H9 (cell line): ENCODE measurements around the gene ST8SIA5. TPM values are rescaled to one million over a fixed set of nuclear protein-coding genes. Genes with fewer than 3 reads are reported as not detected.

Source experiments
- DNase-seq: peaks from one replicate; pipeline ENCODE4 v3.0.0-alpha.2; 2017
- H2AFZ ChIP-seq: one replicate; pipeline ENCODE4 v1.6.1; 2013; ENCODE audit warnings: mild to moderate bottlenecking, low read length, control low read depth, moderate library complexity
- H2AK5ac ChIP-seq: 2 replicates; pipeline ENCODE4 v1.6.1; 2013; ENCODE audit warnings: low read length, control low read depth, mixed read lengths; ENCODE audit not compliant: insufficient read length
- H2BK120ac ChIP-seq: one replicate; pipeline ENCODE4 v1.6.1; 2013; ENCODE audit warnings: low read depth, mild to moderate bottlenecking, low read length, control low read depth, inconsistent platforms; ENCODE audit not compliant: poor library complexity, severe bottlenecking
- H2BK12ac ChIP-seq: 2 replicates; pipeline ENCODE4 v1.6.1; 2013; ENCODE audit warnings: low read length, control low read depth, mixed read lengths, low read depth; ENCODE audit not compliant: insufficient read length
- H2BK15ac ChIP-seq: 2 replicates; pipeline ENCODE4 v1.6.1; 2013; ENCODE audit warnings: low read depth, low read length, control low read depth
- H2BK20ac ChIP-seq: one replicate; pipeline ENCODE4 v1.6.1; 2013; ENCODE audit warnings: low read depth, mild to moderate bottlenecking, low read length, control low read depth, inconsistent platforms; ENCODE audit not compliant: poor library complexity, severe bottlenecking
- H2BK5ac ChIP-seq: 2 replicates; pipeline ENCODE4 v1.6.1; 2013; ENCODE audit warnings: low read length, control low read depth, mixed read lengths; ENCODE audit not compliant: insufficient read length
- H3K14ac ChIP-seq: 2 replicates; pipeline ENCODE4 v1.6.1; 2013; ENCODE audit warnings: low read length, control low read depth; ENCODE audit not compliant: insufficient read depth
- H3K18ac ChIP-seq: 2 replicates; pipeline ENCODE4 v1.6.1; 2013; ENCODE audit warnings: low read depth, mild to moderate bottlenecking, mixed read lengths, low read length, control low read depth; ENCODE audit not compliant: insufficient read length
- H3K23ac ChIP-seq: 2 replicates; pipeline ENCODE4 v1.6.1; 2013; ENCODE audit warnings: low read length, control low read depth, mixed read lengths, low read depth; ENCODE audit not compliant: insufficient read length
- H3K23me2 ChIP-seq: 2 replicates; pipeline ENCODE4 v1.6.1; 2013; ENCODE audit warnings: low read depth, mild to moderate bottlenecking, mixed read lengths, low read length, control low read depth; ENCODE audit not compliant: insufficient read length, poor library complexity, severe bottlenecking
- H3K27ac ChIP-seq: 2 replicates; pipeline ENCODE4 v1.5.1; 2013; ENCODE audit warnings: low read length, control low read depth, mixed read lengths, low read depth; ENCODE audit not compliant: insufficient read length
- H3K27me3 ChIP-seq: 2 replicates; pipeline ENCODE4 v1.6.1; 2013; ENCODE audit warnings: low read length, control low read depth, inconsistent platforms; ENCODE audit not compliant: insufficient read depth
- H3K4ac ChIP-seq: 2 replicates; pipeline ENCODE4 v1.6.1; 2013; ENCODE audit warnings: low read depth, mild to moderate bottlenecking, control low read depth, inconsistent platforms, low read length, moderate library complexity
- H3K4me1 ChIP-seq: 2 replicates; pipeline ENCODE4 v1.6.1; 2013; ENCODE audit warnings: low read length, control low read depth, inconsistent platforms; ENCODE audit not compliant: insufficient read depth
- H3K4me2 ChIP-seq: 2 replicates; pipeline ENCODE4 v1.6.1; 2013; ENCODE audit warnings: low read length, control low read depth, mixed read lengths; ENCODE audit not compliant: insufficient read length, insufficient read depth
- H3K56ac ChIP-seq: 2 replicates; pipeline ENCODE4 v1.6.1; 2013; ENCODE audit warnings: low read depth, mild to moderate bottlenecking, mixed read lengths, low read length, control low read depth; ENCODE audit not compliant: insufficient read length
- H3K79me1 ChIP-seq: 2 replicates; pipeline ENCODE4 v1.6.1; 2013; ENCODE audit warnings: low read depth, mild to moderate bottlenecking, moderate library complexity, low read length, control low read depth, inconsistent platforms; ENCODE audit not compliant: insufficient read depth, poor library complexity, severe bottlenecking
- H3K79me2 ChIP-seq: 2 replicates; pipeline ENCODE4 v1.6.1; 2013; ENCODE audit warnings: low read length, control low read depth, inconsistent platforms; ENCODE audit not compliant: insufficient read depth
- H3K9ac ChIP-seq: 2 replicates; pipeline ENCODE4 v1.6.1; 2013; ENCODE audit warnings: low read length, control low read depth, mixed read lengths; ENCODE audit not compliant: insufficient read length; ENCODE audit errors: extremely low read depth
- H3K9me3 ChIP-seq: one replicate; pipeline ENCODE4 v1.6.1; 2013; ENCODE audit warnings: low read depth, low read length, inconsistent platforms; ENCODE audit not compliant: control insufficient read depth
- H3T11ph ChIP-seq: one replicate; pipeline ENCODE4 v1.6.1; 2013; ENCODE audit warnings: mild to moderate bottlenecking, low read length, control low read depth, inconsistent platforms
- H4K20me1 ChIP-seq: one replicate; pipeline ENCODE4 v1.6.1; 2013; ENCODE audit not compliant: control insufficient read depth, insufficient read length, insufficient read depth
- H4K5ac ChIP-seq: 2 replicates; pipeline ENCODE4 v1.6.1; 2013; ENCODE audit warnings: low read depth, mild to moderate bottlenecking, mixed read lengths, low read length, control low read depth; ENCODE audit not compliant: insufficient read length
- H4K8ac ChIP-seq: replicated peaks from 2 replicates; pipeline ENCODE4 v1.6.1; 2013; ENCODE audit warnings: low read length, control low read depth, mixed read lengths, low read depth; ENCODE audit not compliant: insufficient read length
- H4K91ac ChIP-seq: 2 replicates; pipeline ENCODE4 v1.6.1; 2013; ENCODE audit warnings: low read depth, mild to moderate bottlenecking, moderate library complexity, mixed read lengths, low read length, control low read depth; ENCODE audit not compliant: insufficient read length
- H3K27ac Mint-ChIP-seq, 3 experiments: 2 replicates in 2 of 3; 3 replicates in 1 of 3; pipeline ENCODE4 v1.8.0; 2020 to 2021; ENCODE audit warnings: mixed read lengths in 3 of 3, mild to moderate bottlenecking in 1 of 3, moderate library complexity in 1 of 3
- H3K27me3 Mint-ChIP-seq: 2 replicates; pipeline ENCODE4 v1.8.0; 2021; ENCODE audit warnings: low read depth, mild to moderate bottlenecking, moderate library complexity, mixed read lengths
- H3K36me3 Mint-ChIP-seq, 3 experiments: 2 replicates in 2 of 3; 3 replicates in 1 of 3; pipeline ENCODE4 v1.8.0; 2020 to 2021; ENCODE audit warnings: low read depth in 3 of 3, mixed read lengths in 3 of 3; ENCODE audit not compliant: insufficient read depth in 1 of 3
- H3K4me1 Mint-ChIP-seq, 2 experiments: 2 replicates each; pipeline ENCODE4 v1.8.0; 2020; ENCODE audit warnings: mixed read lengths in 2 of 2
- H3K4me3 Mint-ChIP-seq, 2 experiments: 2 replicates in 1 of 2; 3 replicates in 1 of 2; pipeline ENCODE4 v1.8.0; 2020 to 2021; ENCODE audit warnings: mild to moderate bottlenecking in 2 of 2, mixed read lengths in 2 of 2, moderate library complexity in 1 of 2
- H3K9me3 Mint-ChIP-seq, 2 experiments: 2 replicates in 1 of 2; 3 replicates in 1 of 2; pipeline ENCODE4 v1.8.0; 2020; ENCODE audit warnings: mild to moderate bottlenecking in 2 of 2, mixed read lengths in 2 of 2, moderate library complexity in 1 of 2
- WGBS: extraction: QIAGEN DNeasy Blood & Tissue Kit; methylation state at CpG from one replicate; pipeline ENCODE4 v1.1.7; 2013; ENCODE audit warnings: missing lambda C conversion rate, low lambda C conversion rate, mixed read lengths; ENCODE audit not compliant: insufficient read length; ENCODE audit errors: extremely low coverage; 5-methylcytosine and 5-hydroxymethylcytosine counted together
- total RNA-seq: library from RNA; stranded (reverse); gene quantifications from 2 replicates; pipeline ENCODE4 v1.2.1, GENCODE V29; 2021
- TF ChIP-seq, protein P1 (sequence below): fragments of 200-600 bp; sonication (generic); conservative IDR thresholded peaks from 3 replicates; pipeline ENCODE4 v1.8.0; 2021; ENCODE audit warnings: antibody characterized with exemption, mild to moderate bottlenecking

Gene ST8SIA5
- total RNA-seq, 1 experiment from 2014 or later: 0.63 TPM

DNA sequence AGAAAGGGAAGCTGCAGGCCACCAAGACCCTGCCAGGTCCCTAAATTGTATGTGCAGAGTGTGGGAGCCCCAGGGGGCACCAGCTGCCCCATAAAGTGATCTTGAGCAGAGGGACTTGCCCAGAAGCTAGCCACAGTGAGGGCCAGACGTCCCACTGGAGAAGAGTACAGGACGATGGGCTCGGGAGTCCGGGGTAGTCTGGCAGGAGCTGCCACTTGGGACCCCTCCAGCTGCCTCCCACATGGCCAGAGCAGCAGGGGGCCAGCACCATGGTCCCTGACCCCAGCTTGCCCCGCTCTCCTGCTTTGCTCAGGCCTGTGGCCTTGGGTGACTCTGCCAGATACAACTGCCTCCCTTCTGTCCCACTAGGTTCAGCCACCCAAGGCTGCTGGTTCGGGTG, 88.2 kb downstream of the ST8SIA5 start:
- TF ChIP-seq, protein P1, sequence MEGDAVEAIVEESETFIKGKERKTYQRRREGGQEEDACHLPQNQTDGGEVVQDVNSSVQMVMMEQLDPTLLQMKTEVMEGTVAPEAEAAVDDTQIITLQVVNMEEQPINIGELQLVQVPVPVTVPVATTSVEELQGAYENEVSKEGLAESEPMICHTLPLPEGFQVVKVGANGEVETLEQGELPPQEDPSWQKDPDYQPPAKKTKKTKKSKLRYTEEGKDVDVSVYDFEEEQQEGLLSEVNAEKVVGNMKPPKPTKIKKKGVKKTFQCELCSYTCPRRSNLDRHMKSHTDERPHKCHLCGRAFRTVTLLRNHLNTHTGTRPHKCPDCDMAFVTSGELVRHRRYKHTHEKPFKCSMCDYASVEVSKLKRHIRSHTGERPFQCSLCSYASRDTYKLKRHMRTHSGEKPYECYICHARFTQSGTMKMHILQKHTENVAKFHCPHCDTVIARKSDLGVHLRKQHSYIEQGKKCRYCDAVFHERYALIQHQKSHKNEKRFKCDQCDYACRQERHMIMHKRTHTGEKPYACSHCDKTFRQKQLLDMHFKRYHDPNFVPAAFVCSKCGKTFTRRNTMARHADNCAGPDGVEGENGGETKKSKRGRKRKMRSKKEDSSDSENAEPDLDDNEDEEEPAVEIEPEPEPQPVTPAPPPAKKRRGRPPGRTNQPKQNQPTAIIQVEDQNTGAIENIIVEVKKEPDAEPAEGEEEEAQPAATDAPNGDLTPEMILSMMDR: no peak
- DNase-seq: no peak
- Mint-ChIP-seq H3K4me1 (peaks cover 16 to 22% of the 10 kb centered on the region in 2 experiments), H3K27ac (no peak overlapping the region), H3K36me3 (peaks cover under 1 to 1% (median under 1%) of the 10 kb centered on the region in 3 experiments; a peak in 4 of 7 replicates), H3K9me3 (peaks cover 2 to 3% of the 10 kb centered on the region in 2 experiments), H3K27me3 (no peaks in the 10 kb centered on the region; the same call in 1 of the 2 replicates), H3K4me3 (no peak overlapping the region)
- no peak overlapping the region for H3K4me2 ChIP-seq
- H3K79me2 ChIP-seq: no peaks in the 10 kb centered on the region
- no peak overlapping the region for H2BK120ac ChIP-seq
- no peak overlapping the region for H2BK5ac ChIP-seq
- no peaks in the 10 kb centered on the region for H3K23me2 ChIP-seq
- H2AK5ac ChIP-seq: no peak overlapping the region
- no peaks in the 10 kb centered on the region; the same call in 1 of the 2 replicates for H3K4me1 ChIP-seq
- H3K79me1 ChIP-seq: no peaks in the 10 kb centered on the region
- no peak overlapping the region for H2BK15ac ChIP-seq
- no peak overlapping the region for H4K91ac ChIP-seq
- no peaks in the 10 kb centered on the region; the same call in 1 of the 2 replicates for H3K27me3 ChIP-seq
- no peak overlapping the region for H3K9ac ChIP-seq
- H3T11ph ChIP-seq: no peak overlapping the region
- H3K18ac ChIP-seq: no peak overlapping the region
- no peak overlapping the region for H3K23ac ChIP-seq
- H3K56ac ChIP-seq: no peak overlapping the region
- H4K5ac ChIP-seq: no peak overlapping the region
- H3K14ac ChIP-seq: no peak overlapping the region
- no peaks in the 10 kb centered on the region for H3K9me3 ChIP-seq
- no peaks in the 10 kb centered on the region for H4K20me1 ChIP-seq
- no peak overlapping the region for H2BK12ac ChIP-seq
- H3K4ac ChIP-seq: no peak overlapping the region
- no peak overlapping the region for H2BK20ac ChIP-seq
- H3K27ac ChIP-seq: no peak overlapping the region
- no CpG with 5 or more reads among the region's 6 CpGs for WGBS
- H2AFZ ChIP-seq: no peak overlapping the region
- no peak overlapping the region for H4K8ac ChIP-seq
